HG03103 (cell line): ENCODE data around the gene LYPLA2.
"Not testable (repeated sequence)": the region's sequence is repeated elsewhere in the genome, so short reads cannot be mapped to it uniquely, and the experiment has no call there.

Source experiments
- ATAC-seq: cut with Tn5 transposase; IDR thresholded peaks from one replicate; pipeline ENCODE4 v1.9.1; 2021; ENCODE audit warnings: low read depth; ENCODE audit not compliant: unreplicated experiment

The LYPLA2 gene

DNA sequence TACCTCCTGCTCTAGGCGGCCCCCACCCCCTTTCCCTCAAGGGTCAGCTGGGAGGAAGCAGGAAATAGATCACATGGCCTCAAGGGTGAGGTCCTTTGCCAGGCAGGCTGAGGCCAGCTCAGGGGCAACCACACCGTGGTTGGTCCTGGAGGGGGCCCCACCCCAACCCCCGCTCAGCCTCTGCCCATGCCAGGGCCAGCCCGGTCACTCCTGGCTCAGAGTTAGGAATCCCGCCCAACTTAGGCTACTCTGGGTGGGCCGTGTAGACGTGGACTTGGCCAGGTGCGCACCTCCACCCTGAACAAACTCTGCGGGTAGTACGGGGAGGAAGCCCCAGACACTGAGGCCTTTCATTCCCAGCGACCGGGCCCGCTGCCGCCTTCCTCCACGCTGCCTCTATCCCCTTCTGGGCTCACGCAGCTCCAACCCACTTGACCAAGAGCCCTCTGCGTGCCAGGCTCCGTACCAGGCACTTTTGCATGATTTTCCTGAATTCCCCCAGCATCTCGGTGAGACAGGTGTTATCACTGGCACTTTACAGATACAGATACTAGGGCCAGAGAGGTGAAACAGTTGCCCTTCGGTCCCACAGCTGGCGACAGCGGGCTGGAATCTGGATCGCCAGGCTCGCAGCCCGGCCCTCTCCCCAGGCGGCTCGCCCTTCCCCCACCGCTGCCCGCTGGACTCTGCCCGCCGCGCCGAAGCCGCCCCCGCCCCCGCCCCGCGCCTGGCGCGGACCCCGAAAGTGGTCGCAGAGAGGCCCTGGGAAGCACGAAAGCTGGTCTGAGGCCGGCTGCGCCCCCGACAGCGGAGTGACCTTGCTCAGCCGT, 8.8 kb downstream of the LYPLA2 start:
- ATAC-seq = peak; percentile 2

DNA sequence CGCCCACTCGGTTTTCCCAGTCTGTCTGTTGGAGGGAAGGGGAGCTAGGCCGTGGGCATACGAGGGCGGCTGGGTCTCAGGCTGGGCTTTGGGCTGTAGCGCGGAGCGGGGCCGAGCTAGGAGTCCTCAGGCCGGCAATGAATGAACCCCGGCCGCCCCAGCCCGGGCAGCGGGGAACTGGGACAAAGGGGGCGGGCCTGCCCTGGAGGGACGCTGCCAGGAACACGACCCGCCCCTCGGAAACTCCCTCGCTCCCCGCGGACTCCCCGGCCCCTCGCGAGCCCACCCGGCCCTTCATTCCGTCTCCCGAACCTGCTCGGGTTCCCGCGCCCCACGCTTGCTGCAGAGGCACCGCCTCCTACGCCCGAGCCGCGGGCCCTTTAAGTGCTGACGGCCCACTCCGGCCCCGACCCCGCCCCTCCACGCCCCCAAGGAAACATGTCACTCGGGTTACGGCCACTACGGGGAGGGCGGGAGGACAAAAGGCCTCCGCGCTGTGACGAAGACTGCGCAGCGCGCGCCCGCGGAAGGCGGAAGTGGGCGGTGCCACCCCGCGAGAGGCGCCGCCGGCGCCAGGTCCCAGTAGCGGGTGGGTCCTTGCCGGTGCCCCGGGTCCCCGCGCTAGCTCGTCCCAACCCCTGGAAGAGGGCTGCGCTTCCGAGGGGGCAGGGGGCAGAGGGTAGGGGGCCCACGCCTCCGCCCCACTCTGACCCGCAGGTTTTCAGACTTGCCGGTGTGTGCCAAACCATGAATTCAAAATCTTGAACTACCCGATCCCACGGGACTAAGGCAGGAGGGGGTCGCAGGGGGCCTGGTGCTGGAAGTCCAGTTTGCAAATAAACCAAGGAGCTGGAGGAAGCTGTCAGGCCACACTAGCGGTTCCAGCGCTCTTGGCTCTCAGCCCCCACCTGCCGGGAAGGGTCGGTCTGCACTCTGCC, 9.7 kb downstream of the LYPLA2 start, which contains the start of gene GALE:
GALE (minus strand) TSS at position 355 of the 938 bp plus-strand sequence. CDS start 1,747 bp downstream, outside the sequence.
- ATAC-seq = peak; percentile 76

DNA sequence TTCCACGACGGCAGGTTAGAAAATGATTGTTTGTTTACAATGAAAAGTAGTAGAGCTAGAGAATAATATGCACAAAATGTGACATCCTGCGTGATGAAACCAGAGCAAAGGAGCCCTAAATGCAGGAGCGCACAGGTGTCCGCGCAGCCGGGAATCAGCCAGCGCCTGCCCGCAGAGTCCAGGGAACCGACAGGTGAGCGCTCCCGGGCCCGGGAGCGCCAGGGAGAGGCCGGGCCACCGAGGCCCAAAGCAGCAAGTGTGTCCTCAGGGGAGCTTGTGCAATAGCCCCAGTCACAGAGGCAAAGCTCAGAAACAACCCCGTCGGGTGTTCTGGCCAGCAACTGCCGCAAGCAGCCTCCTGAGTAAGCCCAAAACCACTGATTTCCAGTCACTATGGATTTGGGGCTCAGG, 10.4 kb downstream of the LYPLA2 start:
- ATAC-seq = no peak

DNA sequence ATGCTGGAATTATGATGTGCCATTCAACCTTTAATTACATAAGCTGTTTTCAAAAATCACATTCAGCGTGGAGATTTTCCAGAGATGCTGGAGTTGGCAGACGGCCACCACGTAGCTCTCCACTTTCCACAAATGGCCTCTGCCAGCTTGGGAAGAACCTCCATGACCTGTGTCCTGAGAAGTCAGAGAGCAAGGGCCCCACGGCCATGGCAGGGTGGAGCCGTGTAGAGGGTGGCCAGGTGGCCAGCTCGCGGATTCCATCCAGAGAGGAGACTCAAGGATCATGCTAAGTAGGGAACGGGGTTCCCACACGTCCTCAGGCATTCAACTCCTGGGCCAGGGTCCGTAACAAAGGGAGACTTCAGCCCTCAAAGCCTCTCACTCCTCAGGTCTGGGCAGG, 10.9 kb downstream of the LYPLA2 start:
- no peak for ATAC-seq

DNA sequence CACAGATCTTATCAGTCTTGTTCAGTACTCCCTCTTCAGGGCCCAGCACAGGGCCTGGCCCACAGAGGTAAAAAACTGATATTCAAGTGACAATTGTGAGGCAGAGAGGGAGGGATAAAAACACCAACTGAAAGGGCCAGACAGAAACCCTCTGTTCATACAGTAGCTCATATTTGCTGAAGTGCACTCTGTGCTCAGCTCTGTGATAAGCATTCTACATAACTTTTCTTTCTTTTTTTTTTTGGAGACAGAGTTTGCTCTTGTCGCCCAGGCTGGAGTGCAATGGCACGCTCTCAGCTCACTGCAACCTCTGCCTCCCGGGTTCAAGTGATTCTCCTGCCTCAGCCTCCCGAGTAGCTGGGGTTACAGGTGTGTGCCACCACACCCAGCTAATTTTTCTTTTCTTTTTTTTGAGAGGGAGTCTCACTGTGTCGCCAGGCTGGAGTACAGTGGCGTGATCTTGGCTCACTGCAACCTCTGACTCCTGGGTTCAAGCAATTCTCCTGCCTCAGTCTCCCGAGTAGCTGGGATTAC, 11.9 kb downstream of the LYPLA2 start:
- not testable (repeated sequence) for ATAC-seq

DNA sequence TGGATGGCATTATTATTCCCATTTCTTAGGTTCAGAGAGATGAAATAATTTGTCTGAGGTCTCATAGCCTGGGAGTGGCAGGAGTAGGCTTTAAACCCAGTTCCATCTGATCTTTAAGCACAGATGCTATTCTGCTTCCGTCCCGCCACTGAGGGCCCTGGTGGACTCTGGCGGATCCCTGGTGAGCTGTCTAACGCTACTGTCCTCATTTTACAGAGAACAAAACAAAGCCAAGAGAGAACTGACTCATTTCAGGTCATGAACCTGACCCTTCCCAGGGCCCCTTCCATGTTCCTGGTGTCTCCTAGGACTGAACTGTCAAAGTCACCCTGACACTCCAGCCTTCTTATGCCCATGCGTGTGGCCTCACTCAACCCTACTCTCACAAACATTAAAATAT, 12.7 kb downstream of the LYPLA2 start:
- no peak for ATAC-seq

DNA sequence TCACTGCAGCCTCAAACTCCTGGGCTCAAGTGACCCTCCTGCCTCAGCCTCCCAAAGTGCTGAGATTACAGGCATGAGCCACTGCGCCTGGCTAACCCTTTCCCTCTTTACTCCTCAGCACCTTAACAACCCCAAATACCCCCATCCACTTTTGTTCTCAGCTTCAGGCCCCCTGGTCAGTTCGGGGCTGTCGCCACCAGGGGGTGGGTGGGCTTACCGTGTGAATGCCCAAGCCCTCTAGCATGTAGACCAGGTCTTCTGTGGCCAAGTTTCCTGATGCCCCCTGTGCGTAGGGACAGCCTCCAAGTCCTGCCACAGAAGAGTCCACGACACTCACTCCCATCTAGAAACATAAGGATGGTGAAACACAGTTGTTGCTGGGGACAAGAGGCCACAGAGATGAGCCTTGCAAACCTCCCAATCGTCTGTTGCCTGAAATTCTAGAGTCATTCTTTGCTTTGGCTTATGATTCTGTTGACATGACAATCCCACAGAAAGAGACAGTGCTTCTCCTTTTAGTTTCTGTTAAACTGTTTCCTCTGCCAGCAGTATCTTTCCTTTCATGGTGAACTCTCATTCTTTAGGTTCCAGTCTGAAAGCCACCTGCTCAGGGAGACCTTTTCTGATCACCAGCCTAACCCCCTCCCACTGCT, 13.4 kb downstream of the LYPLA2 start:
- no peak for ATAC-seq

DNA sequence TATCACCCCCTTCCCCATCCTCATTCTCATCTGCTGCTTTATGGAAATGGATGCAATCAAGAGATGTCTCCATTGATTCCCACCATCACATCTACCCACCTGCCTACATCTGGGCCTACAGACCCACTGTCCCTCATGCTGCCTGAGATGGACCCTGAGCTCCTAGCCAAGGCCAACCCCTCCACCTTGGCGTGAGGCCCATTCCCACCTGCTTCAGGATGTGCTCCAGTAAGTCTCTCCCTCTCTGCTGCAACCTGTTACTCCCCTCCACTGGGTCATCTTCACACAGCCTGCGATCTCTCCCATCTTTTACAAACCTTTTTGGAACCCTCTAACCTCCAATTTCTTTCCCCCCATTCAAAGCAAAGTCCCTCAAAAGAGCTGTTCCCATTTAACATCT, 14.1 kb downstream of the LYPLA2 start:
- no peak for ATAC-seq

DNA sequence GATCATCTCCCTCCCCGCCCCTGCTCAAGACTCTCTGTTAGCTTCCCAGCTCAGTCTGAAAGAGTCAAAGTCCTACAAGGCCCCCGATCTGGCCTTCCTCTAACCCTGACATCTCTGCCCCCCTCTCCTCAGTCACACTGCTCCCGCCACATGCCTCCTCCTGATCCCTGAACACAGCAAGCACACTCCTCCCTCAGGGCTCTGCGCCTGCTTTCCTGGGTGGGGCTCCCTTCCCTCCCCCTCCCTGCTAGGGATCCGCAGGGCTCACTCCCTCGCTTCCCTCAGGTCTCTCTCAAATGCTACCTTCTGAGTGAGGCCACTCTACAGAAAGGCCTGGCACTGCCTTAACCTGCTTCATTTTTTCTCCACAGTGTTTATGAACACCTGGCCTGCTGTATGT, 15.3 kb downstream of the LYPLA2 start:
- no peak for ATAC-seq

DNA sequence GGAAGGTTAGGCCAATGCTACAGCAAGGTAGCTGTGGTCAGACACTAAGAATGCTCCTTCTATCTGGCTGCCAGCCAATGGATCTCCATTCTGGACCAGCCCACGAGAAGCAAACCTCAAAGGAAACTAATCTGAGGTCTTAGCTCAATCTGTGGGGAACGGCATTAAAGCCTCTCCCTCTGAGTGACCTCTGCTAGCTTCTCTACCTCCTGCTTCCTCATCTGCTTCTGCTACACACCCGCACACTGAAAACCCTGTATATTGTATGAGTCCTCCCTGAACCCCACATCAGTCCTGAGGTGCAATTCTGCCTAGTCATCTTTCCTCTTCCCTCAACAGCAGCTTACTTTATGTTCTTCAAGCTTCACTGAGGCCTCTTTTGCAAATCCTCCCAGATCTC, 16.5 kb downstream of the LYPLA2 start:
- ATAC-seq = no peak

DNA sequence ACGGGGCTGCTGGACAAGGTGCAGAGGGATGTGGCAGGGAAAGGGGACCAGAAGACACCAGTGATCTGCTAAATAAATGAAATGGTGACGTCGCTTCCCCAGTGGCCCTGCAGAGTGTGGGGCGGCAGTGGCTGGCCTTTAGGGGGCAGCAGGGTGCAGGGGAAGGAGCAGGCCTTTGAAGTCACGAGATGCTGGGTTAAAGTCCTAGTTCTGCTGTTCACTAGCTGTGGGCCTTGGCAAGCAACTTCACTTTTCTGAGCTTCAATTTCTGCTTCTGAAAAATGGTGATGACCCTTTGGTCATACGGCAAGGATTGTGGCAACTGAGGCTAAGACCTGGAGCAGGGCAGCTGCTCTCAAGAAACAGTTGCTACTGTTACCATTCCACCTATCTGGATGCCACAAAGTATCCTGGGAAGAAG, 18.8 kb downstream of the LYPLA2 start:
- no peak for ATAC-seq

DNA sequence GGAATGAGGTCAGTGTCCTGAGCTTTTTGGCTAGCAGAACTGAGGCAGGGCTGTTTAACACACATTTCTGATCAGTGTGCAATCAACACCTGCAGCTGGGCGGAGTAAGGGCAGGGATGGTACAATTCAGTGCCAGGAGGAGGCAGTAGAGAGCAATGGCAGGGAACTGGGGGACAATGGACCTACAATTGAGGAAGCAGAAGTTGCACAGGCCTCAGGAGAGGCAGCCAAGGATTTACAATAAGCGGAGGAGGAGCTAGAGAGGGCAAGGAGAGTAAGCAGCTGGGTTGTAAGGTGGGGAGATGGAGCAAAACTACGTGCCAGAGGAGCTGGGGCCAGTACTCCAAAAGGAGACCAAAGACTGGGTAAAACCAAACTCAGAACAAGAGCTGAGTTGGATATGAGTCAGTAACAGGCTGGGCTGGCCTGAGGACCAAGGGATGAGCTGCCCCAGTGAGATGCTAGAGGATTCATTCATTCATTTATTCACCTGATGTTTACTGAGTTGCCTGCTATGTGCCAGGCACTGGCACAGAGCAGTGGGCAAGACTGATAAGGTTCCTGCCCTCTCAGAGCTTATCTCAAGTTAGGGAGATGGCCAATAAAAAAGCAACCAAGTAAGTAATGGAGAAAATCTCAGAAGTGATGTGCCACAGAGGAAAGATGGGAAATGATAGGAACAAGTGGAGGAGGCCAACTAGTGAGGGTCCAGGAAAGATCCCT, 20.0 kb downstream of the LYPLA2 start:
- ATAC-seq = no peak

DNA sequence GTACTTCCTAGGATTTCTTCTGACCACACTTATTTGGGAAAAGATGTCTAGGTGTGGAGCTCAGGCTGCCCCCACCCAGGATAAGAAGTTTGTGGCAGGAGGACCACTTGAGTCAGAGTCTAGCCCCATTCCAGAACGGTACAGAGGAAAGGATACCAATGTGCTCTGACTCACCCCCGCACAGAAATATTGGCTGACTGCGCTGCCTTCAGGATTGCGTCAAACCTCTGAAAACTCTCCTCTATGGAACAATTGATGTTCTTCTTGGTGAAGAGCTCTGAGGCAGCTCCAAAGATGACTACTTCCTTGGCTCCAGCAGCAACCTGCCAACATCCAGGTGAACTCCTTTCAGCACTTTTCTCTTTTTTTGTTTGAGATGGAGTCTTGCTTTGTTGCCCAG, 23.1 kb downstream of the LYPLA2 start:
- no peak for ATAC-seq

DNA sequence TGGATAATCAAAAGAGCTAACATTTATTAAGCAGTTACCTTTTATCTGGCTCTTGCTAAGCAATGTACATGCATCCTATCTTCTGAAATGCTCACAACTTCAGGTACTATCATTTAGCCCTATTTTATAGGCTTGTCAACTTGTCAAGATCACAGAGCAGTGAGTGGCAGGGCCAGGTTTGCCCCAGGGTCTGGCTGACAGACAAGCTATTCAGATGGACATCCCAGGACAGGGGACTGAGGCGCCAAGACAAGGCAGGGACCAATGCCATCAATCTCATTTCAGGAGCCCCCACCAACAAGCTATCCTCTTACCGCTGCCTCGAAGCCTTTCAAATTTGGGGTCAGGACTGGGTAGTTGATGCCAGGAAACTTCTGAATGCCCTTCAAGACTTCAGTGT, 25.4 kb downstream of the LYPLA2 start:
- no peak for ATAC-seq

DNA sequence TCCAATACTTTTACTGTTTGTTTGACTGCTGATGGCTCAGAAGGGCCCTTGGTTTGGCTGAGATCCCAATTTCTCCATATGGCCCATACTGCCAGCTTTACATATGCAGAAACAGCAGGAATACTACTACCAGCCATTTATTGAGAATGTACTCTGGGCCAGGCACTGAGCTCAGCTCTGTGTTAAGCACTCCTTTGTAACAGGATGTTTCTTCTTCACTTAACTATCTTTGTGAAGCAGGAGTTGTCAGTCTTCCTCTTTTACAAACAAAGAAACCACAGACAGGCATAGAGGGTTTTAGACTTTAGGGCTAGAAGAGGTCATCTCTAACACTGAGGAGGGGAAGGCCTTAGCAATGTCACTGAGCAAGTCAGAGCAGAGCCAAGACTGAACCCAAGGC, 26.0 kb downstream of the LYPLA2 start:
- no peak for ATAC-seq

DNA sequence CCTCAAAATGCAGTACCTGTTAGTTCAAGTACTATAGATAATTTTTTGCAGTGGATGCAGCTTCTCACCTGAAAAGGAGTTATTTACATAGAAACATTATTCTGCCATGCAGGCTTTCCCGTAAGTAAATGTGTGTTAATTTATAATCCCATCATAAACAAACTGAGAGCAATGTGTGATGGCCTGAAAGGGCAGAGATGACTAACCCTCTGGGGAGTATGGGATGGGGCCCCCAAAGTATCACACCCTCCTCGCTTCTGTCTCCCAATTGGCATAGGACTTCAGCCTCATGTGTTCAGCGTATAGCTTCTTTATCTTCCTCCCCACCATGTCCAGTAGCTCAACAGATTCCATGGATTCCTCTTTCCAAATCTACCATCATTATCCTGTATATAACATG, 26.7 kb downstream of the LYPLA2 start:
- no peak for ATAC-seq

DNA sequence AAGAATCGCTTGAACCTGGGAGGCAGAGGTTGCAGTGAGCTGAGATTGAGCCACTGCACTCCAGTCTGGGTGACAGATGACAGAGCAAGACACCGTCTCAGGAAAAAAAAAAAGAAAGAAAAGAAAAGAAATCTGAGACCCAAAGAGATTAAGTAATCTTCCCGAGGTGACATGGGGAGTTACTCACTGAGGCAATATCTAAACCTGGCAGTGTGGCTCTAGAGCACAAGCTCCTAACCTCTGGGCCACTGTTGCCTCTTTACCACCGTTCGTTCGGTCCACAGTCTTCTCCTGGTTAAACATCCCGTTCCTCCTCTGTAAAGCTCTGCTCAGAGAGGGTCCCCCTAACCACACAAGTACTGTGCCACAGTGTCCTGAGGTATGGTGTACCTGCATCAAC, 32.8 kb downstream of the LYPLA2 start:
- no peak for ATAC-seq

DNA sequence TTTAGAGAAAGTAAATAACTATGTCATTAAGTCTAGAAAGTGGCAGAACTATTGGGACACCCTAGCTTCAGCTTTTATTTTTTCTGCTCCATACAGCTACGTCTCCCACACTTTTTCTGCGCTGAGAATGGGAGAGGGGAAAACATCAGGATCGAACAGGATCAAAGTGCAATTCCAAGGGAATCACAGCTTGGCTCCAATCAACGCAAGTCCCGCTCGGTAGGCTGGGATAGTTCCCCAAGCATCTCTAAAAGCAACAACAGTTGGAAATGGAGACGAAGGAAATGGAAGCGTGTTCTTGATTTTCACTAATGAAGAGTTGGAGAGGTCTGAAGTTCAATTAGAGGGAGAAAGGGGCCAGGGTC, 33.7 kb downstream of the LYPLA2 start:
- ATAC-seq = no peak

DNA sequence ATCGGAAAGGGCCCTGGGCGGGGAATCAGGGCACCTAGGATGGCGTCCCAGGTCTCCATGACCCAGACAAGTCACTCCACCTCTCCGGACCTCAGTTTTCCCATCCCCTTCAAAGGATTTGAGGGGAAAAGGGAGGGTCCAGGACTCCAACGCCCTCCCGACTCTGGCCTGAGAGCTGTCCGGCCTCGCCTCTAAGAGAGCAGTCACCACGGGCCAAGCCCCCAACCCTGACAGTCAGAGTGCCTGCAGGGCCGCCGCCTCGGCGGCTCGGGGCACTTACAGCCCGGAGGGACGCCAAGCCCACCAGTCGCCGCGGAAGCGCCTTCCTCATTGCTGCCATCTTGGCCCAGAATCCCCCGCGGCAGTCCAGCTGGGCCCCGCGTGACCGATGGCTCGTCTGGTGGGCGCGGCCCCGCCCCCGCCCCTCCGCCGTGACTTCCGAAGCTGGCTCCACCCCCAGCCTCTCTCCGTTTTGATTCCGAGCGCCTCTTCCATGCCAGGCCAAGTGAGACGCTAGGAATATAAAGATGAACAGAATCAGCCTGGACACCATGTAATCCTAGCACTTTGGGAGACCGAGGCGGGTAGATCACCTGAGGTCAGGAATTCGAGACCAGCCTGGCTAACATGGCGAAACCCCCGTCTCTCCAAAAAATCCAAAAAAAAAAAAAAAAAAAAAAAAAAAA, 34.3 kb downstream of the LYPLA2 start, which contains the start of gene HMGCL:
HMGCL (minus strand) TSS at position 354 of the 686 bp plus-strand sequence; CDS start at position 340, 14 bp downstream.
- ATAC-seq = peak; percentile 70
